ENCODE results near the gene ZC2HC1B. TPM values are rescaled to one million over a fixed set of nuclear protein-coding genes. Genes with fewer than 3 reads are reported as not detected.

Gene ZC2HC1B
- total and polyA plus RNA-seq, 9 of the 15 experiments (the other 6 are each of a cell fraction or from before 2014, with no cell fraction given) = not detected

DNA sequence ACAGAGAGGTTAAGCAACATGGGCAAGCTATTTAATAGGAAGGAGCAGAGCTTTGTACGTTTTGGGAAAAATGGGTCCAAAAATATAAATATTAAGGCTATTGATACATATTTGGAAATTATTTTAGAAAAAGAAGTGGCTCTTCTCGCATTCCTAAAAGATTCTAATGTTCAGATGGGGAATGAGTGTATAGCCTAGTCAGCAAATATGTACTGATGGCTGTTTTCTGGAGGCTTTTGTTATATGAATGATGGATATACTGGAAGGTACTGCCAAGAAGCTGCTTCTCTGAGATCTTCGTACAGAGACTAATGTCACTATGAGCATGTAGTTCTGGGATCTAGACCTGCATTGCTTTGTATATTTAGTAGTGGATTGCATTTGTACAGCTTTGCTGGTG is 72.1 kb downstream of the ZC2HC1B start:
- Histone ChIP-seq H3K27me3 (ENCODE audit: control insufficient read depth in 2 of 2, insufficient read depth in 2 of 2, low read length in 2 of 2) (peaks cover 0 to 7% of the 10 kb centered on the region in 2 experiments; a peak in 1 of 5 replicates), H3K9ac (ENCODE audit: insufficient read depth in 1 of 2, low read depth in 2 of 2, low read length in 2 of 2) (no peak overlapping the region), H3K27ac (ENCODE audit: extremely low read depth, low read depth, low read length) (no peak overlapping the region), H4K20me1 (replicated peaks; ENCODE audit: control insufficient read depth, insufficient read depth, low read length) (no peaks in the 10 kb centered on the region), H2AFZ (ENCODE audit: low read depth, low read length) (no peak overlapping the region), H3K36me3 (ENCODE audit: control insufficient read depth, insufficient read depth, low read length) (no peaks in the 10 kb centered on the region), H3K9me1 (ENCODE audit: control insufficient read depth, insufficient read depth, low read length) (no peaks in the 10 kb centered on the region), H3K4me2 (ENCODE audit: insufficient read depth, low read length) (no peak overlapping the region), H3K9me3 (replicated peaks; ENCODE audit: control insufficient read depth, insufficient read depth, low read depth, low read length) (no peaks in the 10 kb centered on the region), H3K79me2 (ENCODE audit: control insufficient read depth, insufficient read depth, low read length) (no peaks in the 10 kb centered on the region), H3K4me3 (no peak overlapping the region), H3K4me1 (replicated peaks in 1 of 2; ENCODE audit: control insufficient read depth in 2 of 2, insufficient read depth in 2 of 2, low read length in 2 of 2) (no peaks in the 10 kb centered on the region)
- intact Hi-C loops (cut with micrococcal nuclease) (no loop called here), in situ Hi-C loops (cut with MboI) (no loop called here)
- ATAC-seq (no peak), DNase-seq (ENCODE audit: extremely low read depth in 1 of 4, low spot score in 3 of 4) (peak in 1 of 4 experiments; percentile 1), FAIRE-seq (no peak)
- ChIA-PET CTCF (ENCODE audit: low intra/inter-chr PET ratio) (no interaction called here), POLR2A (no interaction called here)
- 3% methylated on average over 3 of the region's 3 CpGs for WGBS (ENCODE audit: insufficient coverage, low coverage, missing lambda C conversion rate)
- no TSS peak for BruUV-seq (replicated peaks)
- TF ChIP-seq RCOR1 (IDR thresholded peaks at IDR 0.05; ENCODE audit: borderline replicate concordance in 1 of 2, low read depth in 2 of 2, low read length in 2 of 2) = no peak
- TF ChIP-seq ZNF316 (IDR thresholded peaks at IDR 0.05) = peak; percentile 89
- TF ChIP-seq ZC3H4 (CRISPR knock-in tag; IDR thresholded peaks at IDR 0.05; ENCODE audit: borderline replicate concordance) = no peak
- peak; percentile 85 for TF ChIP-seq MAFK (IDR thresholded peaks at IDR 0.05; ENCODE audit: low read length)
- TF ChIP-seq MAFF (IDR thresholded peaks at IDR 0.05; ENCODE audit: low read length) = peak; percentile 75
- no peak for TF ChIP-seq RBBP5 (IDR thresholded peaks at IDR 0.05; ENCODE audit: borderline replicate concordance, insufficient read depth, low read length, poor library complexity, severe bottlenecking)
- TF ChIP-seq MTA1 (IDR thresholded peaks at IDR 0.05; ENCODE audit: borderline replicate concordance) = no peak
- TF ChIP-seq RAD21 (CRISPR knock-in tag; conservative IDR thresholded peaks at IDR 0.05 in 1 of 2, IDR thresholded peaks at IDR 0.05 in 1 of 2) = no peak
- peak; percentile 79 for TF ChIP-seq C11orf30 (IDR thresholded peaks at IDR 0.05; ENCODE audit: low read depth)
- TF ChIP-seq ZNF398 (CRISPR knock-in tag; IDR thresholded peaks at IDR 0.05) = no peak
- TF ChIP-seq ARHGAP35 (IDR thresholded peaks at IDR 0.05; ENCODE audit: partially characterized antibody) = no peak
- no peak for TF ChIP-seq LARP7 (IDR thresholded peaks at IDR 0.05)
- peak; percentile 76 for TF ChIP-seq MAFG (tag; conservative IDR thresholded peaks at IDR 0.05)
- no peak for TF ChIP-seq MXI1 (IDR thresholded peaks at IDR 0.05; ENCODE audit: low read depth, low read length)

Data from K562 (cell line).